GM06990 (cell line): ENCODE data around the gene GAB1.

Experiments used
- DNase-seq: peaks from one replicate; pipeline ENCODE4 v3.0.0-alpha.2; 2011; ENCODE audit not compliant: insufficient read length; ENCODE audit errors: extremely low read depth
- H3K27me3 ChIP-seq: replicated peaks from 2 replicates; pipeline ENCODE4 v1.6.0; 2011; ENCODE audit warnings: low read length; ENCODE audit not compliant: control insufficient read depth, insufficient read depth
- H3K36me3 ChIP-seq: 2 replicates; pipeline ENCODE4 v1.5.1; 2011; ENCODE audit warnings: low read length; ENCODE audit not compliant: control insufficient read depth, insufficient read depth
- H3K4me3 ChIP-seq: replicated peaks from 2 replicates; pipeline ENCODE4 v1.5.1; 2011; ENCODE audit warnings: low read depth, mild to moderate bottlenecking, control low read depth, low read length
- TF ChIP-seq, protein P1 (sequence below): IDR thresholded peaks from 2 replicates; pipeline ENCODE4 v1.5.1; 2011; ENCODE audit warnings: low read length, control low read depth, mild to moderate bottlenecking, inconsistent platforms; ENCODE audit not compliant: insufficient read depth, poor library complexity, severe bottlenecking

Gene GAB1

DNA sequence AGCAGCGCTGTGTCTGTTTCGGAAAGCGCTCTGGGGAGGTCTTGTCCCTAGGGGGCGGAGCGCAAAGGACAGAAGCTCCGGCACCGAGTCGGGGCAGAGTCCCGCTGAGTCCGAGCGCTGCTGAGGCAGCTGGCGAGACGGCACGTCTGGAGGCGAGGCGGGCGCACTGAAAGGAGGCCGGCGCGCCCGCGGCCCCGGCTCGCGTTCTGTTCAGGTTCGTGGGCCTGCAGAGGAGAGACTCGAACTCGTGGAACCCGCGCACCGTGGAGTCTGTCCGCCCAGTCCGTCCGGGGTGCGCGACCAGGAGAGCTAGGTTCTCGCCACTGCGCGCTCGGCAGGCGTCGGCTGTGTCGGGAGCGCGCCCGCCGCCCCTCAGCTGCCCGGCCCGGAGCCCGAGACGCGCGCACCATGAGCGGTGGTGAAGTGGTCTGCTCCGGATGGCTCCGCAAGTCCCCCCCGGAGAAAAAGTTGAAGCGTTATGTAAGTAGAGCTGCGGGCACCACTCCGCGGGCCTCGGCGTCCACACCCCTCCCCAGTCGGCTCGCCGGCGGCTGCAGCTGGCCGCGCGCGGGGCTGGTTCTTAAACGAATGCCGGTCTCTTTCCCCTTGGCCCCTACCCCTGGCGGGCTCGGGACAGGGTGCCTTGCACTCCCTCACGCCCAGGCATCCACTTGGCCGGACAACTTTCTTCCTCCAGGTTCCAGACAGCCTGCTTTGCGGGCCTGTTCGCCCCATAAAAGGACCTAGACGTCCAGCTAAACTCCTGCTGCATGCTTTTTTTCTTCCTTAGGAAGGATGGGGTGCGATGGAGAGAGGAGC is at the start of gene GAB1:
Gene GAB1, plus strand, starts transcription at position 96 of the 819 bp plus-strand sequence. Its CDS starts 313 bp downstream, at position 409.
- Histone ChIP-seq H3K4me3 (peak within 1 kb of the TSS; percentile 80), H3K36me3 (no peaks in the 10 kb centered on the region), H3K27me3 (no peaks in the 10 kb centered on the region; the same call in 1 of the 2 replicates)
- DNase-seq: peak; percentile 79
- TF ChIP-seq, protein P1, sequence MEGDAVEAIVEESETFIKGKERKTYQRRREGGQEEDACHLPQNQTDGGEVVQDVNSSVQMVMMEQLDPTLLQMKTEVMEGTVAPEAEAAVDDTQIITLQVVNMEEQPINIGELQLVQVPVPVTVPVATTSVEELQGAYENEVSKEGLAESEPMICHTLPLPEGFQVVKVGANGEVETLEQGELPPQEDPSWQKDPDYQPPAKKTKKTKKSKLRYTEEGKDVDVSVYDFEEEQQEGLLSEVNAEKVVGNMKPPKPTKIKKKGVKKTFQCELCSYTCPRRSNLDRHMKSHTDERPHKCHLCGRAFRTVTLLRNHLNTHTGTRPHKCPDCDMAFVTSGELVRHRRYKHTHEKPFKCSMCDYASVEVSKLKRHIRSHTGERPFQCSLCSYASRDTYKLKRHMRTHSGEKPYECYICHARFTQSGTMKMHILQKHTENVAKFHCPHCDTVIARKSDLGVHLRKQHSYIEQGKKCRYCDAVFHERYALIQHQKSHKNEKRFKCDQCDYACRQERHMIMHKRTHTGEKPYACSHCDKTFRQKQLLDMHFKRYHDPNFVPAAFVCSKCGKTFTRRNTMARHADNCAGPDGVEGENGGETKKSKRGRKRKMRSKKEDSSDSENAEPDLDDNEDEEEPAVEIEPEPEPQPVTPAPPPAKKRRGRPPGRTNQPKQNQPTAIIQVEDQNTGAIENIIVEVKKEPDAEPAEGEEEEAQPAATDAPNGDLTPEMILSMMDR: peak; percentile 14

DNA sequence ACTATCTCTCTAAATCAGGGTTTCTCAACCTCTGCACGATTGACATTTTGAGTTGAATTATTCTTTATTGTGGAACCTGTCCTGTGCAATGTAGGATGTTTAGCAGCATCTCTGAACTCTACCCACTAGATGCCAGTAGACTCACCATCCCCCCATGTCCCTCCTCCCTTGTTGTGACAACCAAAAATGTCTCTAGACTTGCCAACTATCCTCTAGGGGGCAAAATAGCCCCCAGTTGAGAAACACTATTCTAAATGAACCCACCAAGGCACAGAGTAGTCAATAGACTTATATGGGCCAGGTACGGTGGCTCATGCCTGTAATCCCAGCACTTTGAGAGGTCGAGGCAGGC is 49.1 kb upstream of the GAB1 start:
- TF ChIP-seq, protein P1: no peak
- Histone ChIP-seq H3K4me3 (no peak overlapping the region), H3K27me3 (no peaks in the 10 kb centered on the region), H3K36me3 (no peaks in the 10 kb centered on the region)
- no peak for DNase-seq

DNA sequence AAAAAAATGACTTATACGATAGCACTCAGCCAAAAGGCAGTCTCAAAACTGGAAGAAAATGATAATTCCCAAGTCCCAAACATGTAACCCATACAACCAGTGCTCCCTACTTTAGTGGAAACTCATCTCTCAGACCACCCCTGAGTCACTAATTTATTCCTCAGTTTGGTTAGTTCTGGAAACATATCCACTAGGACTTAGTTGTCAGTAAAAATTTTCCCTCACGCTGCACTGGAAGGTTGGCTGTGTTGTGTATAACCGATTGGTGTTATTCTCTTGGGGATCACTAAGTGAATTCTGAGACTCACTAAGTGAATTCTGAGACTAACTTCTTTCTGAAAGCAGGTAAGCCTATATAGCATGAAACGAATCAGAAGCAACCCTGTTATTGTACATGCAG is 48.5 kb upstream of the GAB1 start:
- TF ChIP-seq, protein P1: no peak
- no peak for DNase-seq
- Histone ChIP-seq H3K36me3 (no peaks in the 10 kb centered on the region), H3K27me3 (no peaks in the 10 kb centered on the region), H3K4me3 (no peak overlapping the region)

DNA sequence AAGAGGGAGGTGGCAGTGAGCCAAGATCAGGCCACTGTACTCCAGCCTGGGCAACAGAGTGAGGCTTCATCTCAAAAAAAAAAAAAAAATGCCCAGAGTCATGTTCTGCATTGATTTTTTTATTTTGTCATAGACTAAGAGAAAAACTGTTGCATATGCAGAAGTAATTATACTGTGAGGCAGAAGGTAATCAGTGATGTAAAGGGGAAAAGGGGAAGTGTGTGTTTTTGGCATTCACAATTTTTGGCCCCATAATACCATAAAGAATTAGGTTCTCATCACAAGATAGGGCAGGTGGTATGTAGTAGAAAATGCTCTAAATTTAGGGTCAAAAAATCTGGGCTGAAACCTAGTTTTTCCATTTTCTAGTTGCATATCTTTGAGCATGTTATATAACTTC is 47.3 kb upstream of the GAB1 start:
- TF ChIP-seq, protein P1: no peak
- H3K27me3 ChIP-seq: no peaks in the 10 kb centered on the region
- H3K4me3 ChIP-seq: no peak overlapping the region
- no peaks in the 10 kb centered on the region for H3K36me3 ChIP-seq
- DNase-seq: no peak

DNA sequence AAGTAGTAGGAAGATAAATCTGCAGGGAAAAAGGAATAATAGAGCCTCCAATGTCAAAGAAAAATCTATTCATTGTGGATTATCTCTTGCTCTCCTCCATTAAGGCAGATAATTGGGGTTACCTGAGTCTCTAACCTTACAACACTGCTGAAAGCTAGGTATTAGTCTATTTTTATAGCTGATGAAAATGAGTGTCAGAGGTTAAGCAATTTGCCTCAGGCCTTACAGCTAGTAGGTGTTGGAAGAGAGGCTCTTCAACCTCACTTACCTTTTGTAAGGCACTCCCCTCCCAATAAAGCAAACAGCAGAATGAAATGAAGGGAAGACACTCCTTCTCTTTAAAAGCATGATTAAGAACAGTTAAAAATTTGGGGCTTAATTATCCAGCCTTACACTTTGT is 45.4 kb upstream of the GAB1 start:
- TF ChIP-seq, protein P1: no peak
- H3K4me3 ChIP-seq: no peak overlapping the region
- DNase-seq: no peak
- H3K36me3 ChIP-seq: no peaks in the 10 kb centered on the region
- H3K27me3 ChIP-seq: no peaks in the 10 kb centered on the region
